ENCODE measurements around the gene SH3BP5L.
A peak's percentile ranks its signal among the peaks of the same experiment; 100 is the strongest.

GRCh38 chr1:248872752-248873408 is 47.2 kb upstream of the SH3BP5L start:
- TF ChIP-seq CTCF (IDR thresholded peaks at IDR 0.05), result no peak
- peak in 1 of 3 donors; percentile 8 for TF ChIP-seq POLR2AphosphoS5 (IDR thresholded peaks at IDR 0.05)

All from breast epithelium (tissue), 3 donors.